ENCODE data around the gene ADH1B. TPM values are rescaled to one million over a fixed set of nuclear protein-coding genes. Genes with fewer than 3 reads are reported as not detected.
"Not testable (repeated sequence)": the region's sequence is repeated elsewhere in the genome, so short reads cannot be mapped to it uniquely, and the experiment has no call there.

Gene ADH1B
- total RNA-seq, 1 donor from 2014 or later: not detected

- intact Hi-C loops (cut with micrococcal nuclease): no loop called here
Measured at GRCh38 chr4:99324361-99324760, 3.2 kb upstream of the ADH1B start.

GRCh38 chr4:99323756-99324155 is 2.6 kb upstream of the ADH1B start:
- intact Hi-C loops (cut with micrococcal nuclease): no loop called here

DNA sequence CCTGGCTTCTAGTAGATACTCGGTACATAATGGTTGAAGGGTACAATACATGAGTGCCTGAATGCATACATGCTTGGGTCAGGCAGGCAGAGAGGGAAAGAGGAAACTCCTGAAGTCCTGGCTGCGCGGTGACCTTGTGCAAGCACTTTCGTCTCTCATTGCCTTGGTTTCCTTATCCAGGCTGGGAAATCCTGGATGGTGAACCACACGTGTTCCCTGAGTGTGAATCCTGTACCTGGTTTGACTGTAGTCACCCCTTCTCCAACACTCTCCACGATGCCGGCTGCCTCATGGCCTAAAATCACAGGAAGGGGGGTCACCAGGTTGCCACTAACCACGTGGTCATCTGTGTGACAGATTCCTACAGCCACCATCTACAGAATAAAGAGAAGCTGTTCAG is 3.4 kb downstream of the ADH1B start:
- intact Hi-C loops (cut with micrococcal nuclease): not testable (repeated sequence)

DNA sequence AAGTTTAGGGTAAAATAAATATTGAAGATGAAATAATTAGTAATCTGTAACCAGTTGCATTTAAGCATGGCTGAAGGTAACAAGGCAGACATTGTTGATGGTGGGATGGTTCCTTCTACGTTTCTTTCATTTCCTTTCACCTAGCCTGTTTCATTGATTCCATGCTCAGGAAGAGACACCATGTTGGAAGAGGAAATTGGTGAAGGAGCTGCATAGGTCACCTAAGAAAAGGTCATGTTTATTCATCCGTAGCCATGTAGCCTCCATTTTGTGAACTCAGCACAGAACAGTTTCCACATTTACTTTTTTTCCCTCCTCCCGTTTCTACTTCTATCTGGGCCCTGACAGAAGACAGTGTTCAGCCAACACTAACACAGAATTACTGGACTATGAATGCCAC is 3.8 kb downstream of the ADH1B start:
- intact Hi-C loops (cut with micrococcal nuclease): no loop called here

DNA sequence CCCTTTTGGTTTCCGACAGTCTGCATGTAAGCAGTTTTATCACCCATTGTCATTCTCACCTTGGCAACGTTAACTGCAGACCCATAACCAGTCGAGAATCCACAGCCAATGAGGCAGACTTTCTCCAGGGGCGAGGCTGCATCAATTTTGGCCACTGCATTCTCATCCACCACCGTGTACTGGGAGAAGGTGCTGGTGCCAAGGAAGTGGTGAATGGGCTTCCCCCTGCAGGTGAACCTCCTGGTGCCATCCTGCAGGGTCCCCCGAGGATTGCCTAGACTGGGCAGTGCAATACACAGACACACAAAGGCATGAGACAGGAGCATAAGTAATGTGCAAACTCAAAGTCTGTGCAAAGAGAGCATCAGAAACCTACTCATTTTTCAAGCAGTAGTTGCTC is 5.4 kb downstream of the ADH1B start:
- intact Hi-C loops (cut with micrococcal nuclease): no loop called here

GRCh38 chr4:99314211-99314610 is 7.0 kb downstream of the ADH1B start:
- intact Hi-C loops (cut with micrococcal nuclease): no loop called here

GRCh38 chr4:99310389-99310788 is 10.8 kb downstream of the ADH1B start:
- intact Hi-C loops (cut with micrococcal nuclease): no loop called here

GRCh38 chr4:99305638-99306400 is 15.4 kb downstream of the ADH1B start:
- intact Hi-C loops (cut with micrococcal nuclease): no loop called here

- intact Hi-C loops (cut with micrococcal nuclease): no loop called here
Measured at GRCh38 chr4:99301376-99302164, 19.6 kb downstream of the ADH1B start.

DNA sequence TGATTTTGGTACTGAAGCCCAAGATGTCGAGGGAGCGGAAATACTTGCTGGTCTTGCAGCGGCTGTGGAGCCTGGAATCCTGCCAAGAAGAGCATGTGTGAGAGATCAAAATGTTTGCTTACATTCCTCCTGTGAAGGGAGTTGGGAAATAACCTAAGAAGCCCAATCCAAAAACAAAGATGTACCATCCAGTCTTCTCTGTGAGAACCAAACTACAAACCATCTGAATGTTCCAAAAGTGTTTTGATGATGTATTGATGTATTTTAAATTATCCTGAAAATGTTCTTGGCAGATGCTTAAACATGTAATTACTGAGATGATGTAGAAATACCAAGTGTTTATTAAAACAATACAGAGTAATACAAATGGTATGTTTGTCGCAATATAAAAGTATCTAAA is 20.3 kb downstream of the ADH1B start:
- intact Hi-C loops (cut with micrococcal nuclease): no loop called here

DNA sequence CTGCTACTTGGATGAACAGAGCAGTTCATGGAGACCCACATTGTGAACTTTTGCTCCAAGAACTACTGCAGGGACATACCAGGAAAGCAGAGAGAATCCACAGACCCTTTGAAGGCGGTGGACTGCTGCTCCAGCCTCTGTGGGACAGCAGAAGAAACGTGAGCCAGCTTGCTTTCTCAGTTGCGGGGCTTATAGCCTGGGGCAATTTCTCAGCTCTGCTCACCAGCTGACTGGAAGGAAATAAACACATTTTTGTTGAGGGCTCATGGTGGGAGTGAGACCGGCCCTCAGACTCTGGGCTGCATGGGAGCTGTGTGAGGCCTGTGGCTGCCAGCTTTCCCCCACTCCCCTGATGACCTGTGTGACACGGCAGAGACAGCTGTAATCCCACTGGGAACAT is 27.8 kb downstream of the ADH1B start:
- intact Hi-C loops (cut with micrococcal nuclease): no loop called here

DNA sequence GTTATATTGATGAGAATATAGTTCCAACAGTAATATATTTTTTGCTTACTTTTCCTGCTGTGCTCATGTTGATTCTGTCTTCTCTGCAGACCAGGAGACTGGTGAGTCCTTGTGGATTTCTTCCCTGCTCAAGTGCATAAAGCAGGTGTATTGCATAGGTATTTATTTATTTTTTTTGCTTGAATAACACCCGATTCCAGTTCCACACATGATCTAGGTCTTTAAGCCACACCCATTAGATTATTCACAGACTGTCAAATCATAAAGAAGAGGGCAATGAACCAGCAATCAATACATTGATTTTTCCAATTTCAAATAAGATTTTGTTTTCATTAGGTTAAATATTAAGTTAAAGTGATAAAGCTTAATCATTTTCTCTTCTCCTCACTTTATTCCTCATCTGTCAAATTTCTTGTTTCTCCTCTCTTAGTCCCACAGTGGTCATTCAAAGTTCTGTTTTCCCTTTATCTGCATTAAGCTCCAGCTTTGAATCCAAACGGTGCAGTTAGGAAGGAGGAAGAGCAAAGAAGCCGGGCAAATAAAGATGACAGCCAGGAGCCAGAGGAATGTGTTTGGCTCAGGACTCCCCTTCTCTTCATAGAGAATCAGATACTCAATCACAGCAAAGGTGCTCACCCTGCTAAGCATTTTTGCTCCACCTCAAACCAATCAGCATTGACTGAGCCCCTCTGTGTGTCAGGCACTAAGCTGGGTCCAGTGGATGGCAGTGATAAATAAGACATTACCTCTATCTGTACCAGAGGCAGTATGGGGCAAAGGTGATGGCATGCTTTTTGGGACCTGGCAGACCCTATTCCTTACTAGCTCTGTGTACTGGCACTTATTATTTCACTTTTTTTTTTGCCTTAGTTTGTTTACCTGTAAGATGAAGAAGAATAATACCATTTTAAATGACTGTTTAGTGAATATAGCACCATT is 30.1 kb downstream of the ADH1B start, which contains the start of gene ADH1A:
Gene ADH1A, minus strand, starts transcription at position 138 of the 939 bp plus-strand sequence. Its CDS starts 71 bp downstream, at position 67.
- intact Hi-C loops (cut with micrococcal nuclease): no loop called here

DNA sequence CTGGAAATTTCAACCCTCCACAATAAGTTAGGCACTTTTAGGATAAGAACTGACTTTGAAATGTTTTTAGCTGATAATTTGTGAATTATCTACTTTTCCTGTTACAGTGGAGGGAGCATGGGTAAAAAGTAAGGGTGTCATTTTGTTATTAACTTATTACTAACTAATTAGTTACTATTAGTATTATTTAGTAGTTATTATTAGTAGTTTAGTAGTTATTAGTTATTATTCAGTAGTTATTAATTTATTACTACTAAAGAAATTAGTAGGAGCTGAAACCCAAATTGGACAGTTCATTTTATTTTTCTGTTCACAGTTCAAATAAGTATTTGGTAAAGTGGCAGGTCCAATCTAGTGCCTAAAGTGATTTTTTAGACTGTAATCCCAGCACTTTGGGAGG is 35.8 kb downstream of the ADH1B start:
- intact Hi-C loops (cut with micrococcal nuclease): no loop called here

GRCh38 chr4:99282731-99283130 is 38.5 kb downstream of the ADH1B start:
- intact Hi-C loops (cut with micrococcal nuclease): no loop called here

DNA sequence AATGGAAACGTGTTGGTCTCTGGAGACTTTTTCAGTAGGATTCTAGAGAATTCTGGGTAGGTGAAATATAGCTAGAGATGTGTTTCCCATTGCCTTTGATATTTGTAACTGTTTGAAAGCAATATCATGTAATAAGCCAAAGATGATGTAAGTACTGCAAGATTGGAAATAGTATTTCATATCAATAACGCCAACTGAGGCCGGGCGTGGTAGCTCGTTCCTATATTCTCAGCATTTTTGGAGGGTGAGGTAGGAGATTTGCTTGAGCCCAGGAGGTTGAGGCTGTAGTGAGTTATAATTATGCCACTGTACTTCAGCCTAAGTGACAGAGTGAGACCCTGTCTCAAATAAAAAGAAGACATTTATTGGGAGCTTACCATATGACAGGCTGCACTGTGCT is 39.9 kb downstream of the ADH1B start:
- intact Hi-C loops (cut with micrococcal nuclease): no loop called here

DNA sequence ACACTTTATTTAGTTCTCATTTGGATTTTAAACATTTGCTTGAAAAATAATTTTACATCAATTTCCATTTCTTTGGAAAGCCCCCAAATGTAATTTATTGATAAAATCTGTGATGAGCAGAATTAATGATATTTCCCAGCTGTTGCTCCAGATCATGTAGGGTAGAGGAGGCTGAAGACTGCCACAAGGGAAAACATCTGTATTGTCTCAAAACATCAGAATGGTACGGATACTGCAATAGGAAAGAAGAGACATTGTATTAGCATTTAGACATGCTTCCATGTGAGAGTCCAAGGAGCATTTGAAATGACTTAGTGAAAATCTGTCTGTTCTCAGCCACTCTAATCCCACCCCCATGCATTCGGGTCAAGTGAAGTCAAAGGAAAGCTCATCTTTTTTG is 44.8 kb downstream of the ADH1B start:
- intact Hi-C loops (cut with micrococcal nuclease): no loop called here

DNA sequence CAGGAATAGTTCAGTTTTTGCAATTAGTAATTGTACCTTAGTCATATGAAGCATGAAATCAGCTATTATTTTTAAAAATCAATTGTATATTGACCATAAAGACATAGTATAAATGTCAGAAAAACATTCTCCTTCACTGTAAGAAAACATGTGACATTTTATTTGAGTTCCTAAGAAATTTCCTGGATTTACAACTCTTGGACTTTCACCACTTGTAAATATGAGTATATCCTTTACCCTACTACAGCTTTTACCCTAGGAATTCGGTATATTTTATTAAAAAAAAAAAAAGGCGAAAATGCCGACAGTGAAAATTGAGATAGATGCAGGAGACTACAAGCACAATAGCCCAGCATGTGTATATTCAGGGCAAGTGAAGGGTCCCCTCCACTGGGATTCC is 45.3 kb downstream of the ADH1B start:
- intact Hi-C loops (cut with micrococcal nuclease): no loop called here

GRCh38 chr4:99275050-99275449 is 46.2 kb downstream of the ADH1B start:
- intact Hi-C loops (cut with micrococcal nuclease): no loop called here

DNA sequence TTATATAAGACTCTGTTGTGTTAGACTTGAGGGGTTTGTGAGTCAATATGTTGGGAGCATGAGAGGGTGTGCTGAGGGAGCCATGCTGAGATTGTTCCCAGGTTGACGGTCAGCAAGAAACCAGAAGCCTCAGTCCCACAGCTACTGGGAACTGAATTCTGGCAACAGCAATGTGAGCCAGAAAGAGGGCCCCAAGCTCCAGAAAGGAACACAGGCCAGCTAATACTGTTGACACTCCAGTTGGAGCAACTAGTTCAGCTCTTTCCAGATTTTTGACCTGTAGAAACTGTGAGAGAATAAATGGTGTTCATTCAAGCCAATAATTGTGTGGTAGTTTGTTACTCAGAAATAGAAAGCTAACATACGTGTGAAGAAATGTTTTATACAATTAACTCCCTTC is 47.5 kb downstream of the ADH1B start:
- intact Hi-C loops (cut with micrococcal nuclease): no loop called here

DNA sequence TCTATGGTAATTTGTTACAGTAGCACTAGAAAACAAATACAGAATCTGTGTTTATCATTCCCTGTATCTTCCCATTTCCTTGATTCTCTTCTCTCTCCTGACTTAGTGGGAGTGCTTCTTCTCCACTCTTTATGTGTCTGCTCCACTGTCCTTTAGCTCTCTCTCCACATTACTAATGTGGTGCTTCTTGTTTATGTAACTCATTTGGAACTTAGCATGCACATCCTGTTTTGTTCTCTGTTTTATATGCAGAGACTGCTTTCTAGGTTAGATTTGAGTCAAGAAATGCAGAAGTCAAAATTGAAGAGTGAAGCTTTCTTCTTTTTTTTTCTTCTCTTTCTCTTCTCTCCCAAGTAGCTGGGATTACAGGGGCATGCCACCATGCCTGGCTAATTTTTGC is 56.3 kb downstream of the ADH1B start:
- intact Hi-C loops (cut with micrococcal nuclease): no loop called here

All from T-helper 1 cell treated with Interleukin-12 subunit alpha and Interleukin-12 subunit beta and Interleukin-4 antibody, amounts not matched to agents 30 ng/mL and 1 ng/mL, for 36 hours (primary cell).